Measurements from ENCODE around the gene CDPF1.
A peak's percentile ranks its signal among the peaks of the same experiment; 100 is the strongest.

The CDPF1 gene

GRCh38 chr22:46259374-46259773, 9.3 kb upstream of the CDPF1 start:
- Histone ChIP-seq H3K27ac (no peak overlapping the region), H3K9me3 (peaks cover 76% of the 10 kb centered on the region), H3K9ac (no peak overlapping the region), H3K27me3 (no peaks in the 10 kb centered on the region), H3K36me3 (no peaks in the 10 kb centered on the region), H4K20me1 (no peaks in the 10 kb centered on the region), H3K4me3 (no peak overlapping the region), H3K4me2 (no peak overlapping the region), H3K4me1 (peaks cover 16% of the 10 kb centered on the region)
- no peak for TF ChIP-seq Cebpa-rat (IDR thresholded peaks at IDR 0.05)

GRCh38 chr22:46256358-46256958, 6.4 kb upstream of the CDPF1 start:
- Histone ChIP-seq H3K27ac (no peak overlapping the region), H3K4me2 (no peak overlapping the region), H4K20me1 (no peaks in the 10 kb centered on the region), H3K9ac (no peak overlapping the region), H3K9me3 (peaks cover 48% of the 10 kb centered on the region), H3K27me3 (no peaks in the 10 kb centered on the region), H3K4me3 (no peak overlapping the region), H3K4me1 (peaks cover 14% of the 10 kb centered on the region), H3K36me3 (no peaks in the 10 kb centered on the region)
- TF ChIP-seq Cebpa-rat (IDR thresholded peaks at IDR 0.05): no peak

GRCh38 chr22:46251816-46252380, 1.8 kb upstream of the CDPF1 start:
- no peak overlapping the region for H3K9ac ChIP-seq
- peaks cover 51% of the 10 kb centered on the region for H3K4me1 ChIP-seq

GRCh38 chr22:46251266-46251665, 1.2 kb upstream of the CDPF1 start:
- Histone ChIP-seq H3K4me2 (peak overlapping the region; percentile 81), H3K9ac (peak overlapping the region; percentile 92), H3K9me3 (peaks cover 3% of the 10 kb centered on the region), H3K4me1 (peaks cover 57% of the 10 kb centered on the region), H3K27ac (peak overlapping the region; percentile 97), H3K27me3 (no peaks in the 10 kb centered on the region), H3K36me3 (0 out of 2 replicates have a peak, but pooled peaks cover 10% of the 10 kb centered on the region), H3K4me3 (peak overlapping the region; percentile 84), H4K20me1 (no peaks in the 10 kb centered on the region)
- no peak for TF ChIP-seq Cebpa-rat (IDR thresholded peaks at IDR 0.05)

More at GRCh38 chr22:46251816-46252380, 1.8 kb upstream of the CDPF1 start:
- Histone ChIP-seq H4K20me1 (no peaks in the 10 kb centered on the region), H3K27ac (no peak overlapping the region), H3K27me3 (no peaks in the 10 kb centered on the region), H3K4me2 (0 out of 2 replicates have a peak overlapping the region, but pooled peaks have one; percentile 81), H3K9me3 (peaks cover 8% of the 10 kb centered on the region), H3K36me3 (0 out of 2 replicates have a peak, but pooled peaks cover 4% of the 10 kb centered on the region), H3K4me3 (no peak overlapping the region)
- no peak for TF ChIP-seq Cebpa-rat (IDR thresholded peaks at IDR 0.05)

GRCh38 chr22:46250783-46251125, 661 bp upstream of the CDPF1 start:
- TF ChIP-seq Cebpa-rat (IDR thresholded peaks at IDR 0.05): no peak
- Histone ChIP-seq H3K27ac (peak overlapping the region; percentile 97), H3K9ac (peak overlapping the region; percentile 92), H3K4me1 (peaks cover 62% of the 10 kb centered on the region), H3K36me3 (0 out of 2 replicates have a peak, but pooled peaks cover 10% of the 10 kb centered on the region), H4K20me1 (no peaks in the 10 kb centered on the region), H3K4me2 (peak overlapping the region; percentile 81), H3K4me3 (peak overlapping the region; percentile 84), H3K9me3 (peaks cover 3% of the 10 kb centered on the region), H3K27me3 (no peaks in the 10 kb centered on the region)

- Histone ChIP-seq H3K27ac (peak overlapping the region; percentile 82; the same call in 1 of the 2 replicates), H3K4me1 (peaks cover 81% of the 10 kb centered on the region), H3K9me3 (no peaks in the 10 kb centered on the region; the same call in 1 of the 2 replicates), H3K4me3 (no peak overlapping the region), H3K27me3 (no peaks in the 10 kb centered on the region), H3K9ac (no peak overlapping the region), H3K4me2 (peak overlapping the region; percentile 81), H4K20me1 (no peaks in the 10 kb centered on the region), H3K36me3 (peaks cover 34% of the 10 kb centered on the region)
- no peak for TF ChIP-seq Cebpa-rat (IDR thresholded peaks at IDR 0.05)
Measured at GRCh38 chr22:46247443-46247975, 2.6 kb downstream of the CDPF1 start.

- H3K27ac ChIP-seq: peak overlapping the region; percentile 62; the same call in 1 of the 2 replicates
- H3K9ac ChIP-seq: no peak overlapping the region
- no peak for TF ChIP-seq Cebpa-rat (IDR thresholded peaks at IDR 0.05)
- H3K4me1 ChIP-seq: peaks cover 92% of the 10 kb centered on the region
- peak overlapping the region; percentile 33 for H3K4me2 ChIP-seq
- H3K4me3 ChIP-seq: no peak overlapping the region
- no peaks in the 10 kb centered on the region for H4K20me1 ChIP-seq
- no peaks in the 10 kb centered on the region; the same call in 1 of the 2 replicates for H3K9me3 ChIP-seq
- H3K36me3 ChIP-seq: peaks cover 34% of the 10 kb centered on the region
- H3K27me3 ChIP-seq: no peaks in the 10 kb centered on the region
Measured at GRCh38 chr22:46246178-46246577, 3.9 kb downstream of the CDPF1 start.

GRCh38 chr22:46245511-46245910, 4.6 kb downstream of the CDPF1 start:
- peaks cover 34% of the 10 kb centered on the region for H3K36me3 ChIP-seq
- TF ChIP-seq Cebpa-rat (IDR thresholded peaks at IDR 0.05): no peak
- H3K27me3 ChIP-seq: no peaks in the 10 kb centered on the region
- H3K9me3 ChIP-seq: no peaks in the 10 kb centered on the region
- no peaks in the 10 kb centered on the region for H4K20me1 ChIP-seq
- H3K4me3 ChIP-seq: no peak overlapping the region
- H3K9ac ChIP-seq: no peak overlapping the region
- peak overlapping the region; percentile 33 for H3K4me2 ChIP-seq
- H3K4me1 ChIP-seq: peaks cover 92% of the 10 kb centered on the region
- H3K27ac ChIP-seq: peak overlapping the region; percentile 62

- no peaks in the 10 kb centered on the region for H3K9me3 ChIP-seq
- H3K9ac ChIP-seq: no peak overlapping the region
- peak overlapping the region; percentile 62 for H3K27ac ChIP-seq
- TF ChIP-seq Cebpa-rat (IDR thresholded peaks at IDR 0.05): no peak
- H3K36me3 ChIP-seq: peaks cover 34% of the 10 kb centered on the region
- no peaks in the 10 kb centered on the region for H4K20me1 ChIP-seq
- H3K4me1 ChIP-seq: peaks cover 97% of the 10 kb centered on the region
- H3K27me3 ChIP-seq: no peaks in the 10 kb centered on the region
- no peak overlapping the region for H3K4me3 ChIP-seq
- H3K4me2 ChIP-seq: peak overlapping the region; percentile 33
Measured at GRCh38 chr22:46244771-46245170, 5.3 kb downstream of the CDPF1 start.

- no peaks in the 10 kb centered on the region for H3K27me3 ChIP-seq
- peaks cover 41% of the 10 kb centered on the region for H3K36me3 ChIP-seq
- no peak for TF ChIP-seq Cebpa-rat (IDR thresholded peaks at IDR 0.05)
- H3K4me3 ChIP-seq: no peak overlapping the region
- no peaks in the 10 kb centered on the region for H3K9me3 ChIP-seq
- H4K20me1 ChIP-seq: no peaks in the 10 kb centered on the region
- H3K27ac ChIP-seq: peak overlapping the region; percentile 97
- H3K4me1 ChIP-seq: peaks cover 99% of the 10 kb centered on the region
- H3K9ac ChIP-seq: 0 out of 2 replicates have a peak overlapping the region, but pooled peaks have one; percentile 57
- peak overlapping the region; percentile 98 for H3K4me2 ChIP-seq
Measured at GRCh38 chr22:46242076-46242475, 8.0 kb downstream of the CDPF1 start.

Data from BLaER1 (cell line).